ENCODE measurements around the gene RAB36.

Gene RAB36

GRCh38 chr22:23149743-23150238, 4.5 kb downstream of the RAB36 start:
- no peak for TF ChIP-seq CTCF (IDR thresholded peaks at IDR 0.05; ENCODE audit: extremely low read depth, missing control alignments)
- no peak for DNase-seq (ENCODE audit: low spot score)

- no peak for TF ChIP-seq CTCF (IDR thresholded peaks at IDR 0.05; ENCODE audit: extremely low read depth, missing control alignments)
Observed at GRCh38 chr22:23150762-23151161, 5.5 kb downstream of the RAB36 start.

GRCh38 chr22:23151827-23152226, 6.5 kb downstream of the RAB36 start:
- no peak for DNase-seq (ENCODE audit: low spot score)
- no peak for TF ChIP-seq CTCF (IDR thresholded peaks at IDR 0.05; ENCODE audit: extremely low read depth, missing control alignments)

More at GRCh38 chr22:23150762-23151161, 5.5 kb downstream of the RAB36 start:
- no peak for DNase-seq (ENCODE audit: low spot score)

- TF ChIP-seq CTCF (IDR thresholded peaks at IDR 0.05; ENCODE audit: extremely low read depth, missing control alignments): no peak
- peak; percentile 46 for DNase-seq (ENCODE audit: low spot score)
Observed at GRCh38 chr22:23152238-23153114, 7.2 kb downstream of the RAB36 start.

GRCh38 chr22:23153994-23154393, 8.7 kb downstream of the RAB36 start:
- no peak for TF ChIP-seq CTCF (IDR thresholded peaks at IDR 0.05; ENCODE audit: extremely low read depth, missing control alignments)
- DNase-seq (ENCODE audit: low spot score): no peak

- no peak for TF ChIP-seq CTCF (IDR thresholded peaks at IDR 0.05; ENCODE audit: extremely low read depth, missing control alignments)
- no peak for DNase-seq (ENCODE audit: low spot score)
Observed at GRCh38 chr22:23154461-23154860, 9.2 kb downstream of the RAB36 start.

GRCh38 chr22:23155143-23155542, 9.9 kb downstream of the RAB36 start:
- TF ChIP-seq CTCF (IDR thresholded peaks at IDR 0.05; ENCODE audit: extremely low read depth, missing control alignments): no peak
- no peak for DNase-seq (ENCODE audit: low spot score)
